ENCODE results near the gene RAB35. TPM values are rescaled to one million over a fixed set of nuclear protein-coding genes. Genes with fewer than 3 reads are reported as not detected.

Gene RAB35
- total RNA-seq, 1 donor from 2014 or later: 42.0 TPM

DNA sequence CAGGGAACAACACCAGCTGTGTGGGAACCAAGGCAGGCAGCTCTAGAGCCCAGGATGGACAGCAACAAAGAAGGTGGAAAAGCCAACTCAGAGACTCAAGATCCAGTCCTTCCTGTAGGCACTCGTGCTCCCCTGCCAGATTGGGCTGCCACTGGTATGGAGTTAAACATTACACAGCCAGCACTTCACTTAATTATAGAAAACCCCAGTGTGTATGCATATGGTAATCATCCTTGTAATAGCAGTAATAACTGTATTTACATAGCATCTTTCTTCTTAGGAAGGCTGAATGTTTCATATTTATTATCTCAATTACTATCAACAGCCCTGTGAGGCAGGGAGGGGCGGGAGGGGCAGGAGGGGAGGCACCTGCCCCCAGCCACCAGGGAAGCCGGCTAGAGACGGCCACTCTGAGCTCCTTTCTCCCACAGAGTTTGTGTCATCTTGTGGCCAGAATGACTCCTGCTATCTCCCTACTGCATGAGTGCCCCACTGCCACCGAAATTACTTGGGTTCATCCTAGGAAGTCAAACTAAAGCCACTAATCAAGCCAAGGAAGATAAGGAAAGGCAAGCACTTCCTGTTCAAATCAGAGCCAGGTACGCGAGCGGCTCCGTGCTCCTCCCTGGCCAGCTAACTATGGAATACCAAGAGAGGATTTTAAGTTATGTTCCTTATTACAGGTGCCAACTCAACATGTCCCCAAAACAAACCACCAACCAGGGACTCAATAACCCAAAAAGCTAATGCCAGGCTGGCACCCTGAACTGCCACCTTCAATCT is 15.7 kb upstream of the RAB35 start:
- DNase-seq: no peak

GRCh38 chr12:120131116-120131515 is 14.6 kb upstream of the RAB35 start:
- no peak for DNase-seq

- DNase-seq: no peak
Measured at GRCh38 chr12:120130011-120130410, 13.5 kb upstream of the RAB35 start.

DNA sequence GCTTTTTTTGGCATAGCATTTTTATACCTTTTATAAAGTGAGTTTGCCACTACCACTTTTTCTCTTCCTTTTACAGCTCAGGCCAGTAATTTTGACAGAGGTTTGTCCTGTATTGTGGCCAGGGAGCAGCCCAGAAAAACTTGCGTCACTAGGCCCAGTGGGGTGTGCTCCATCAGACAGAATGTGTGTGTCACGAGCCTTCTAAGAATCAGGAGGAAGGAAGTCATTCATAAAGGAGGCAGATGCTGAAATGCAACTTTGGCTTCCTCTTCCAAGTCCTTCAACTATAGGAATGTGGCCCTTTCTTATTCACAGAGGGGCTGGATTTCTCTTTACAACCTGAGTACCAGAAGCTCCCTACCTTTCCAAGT is 10.1 kb upstream of the RAB35 start:
- peak; percentile 93 for DNase-seq

DNA sequence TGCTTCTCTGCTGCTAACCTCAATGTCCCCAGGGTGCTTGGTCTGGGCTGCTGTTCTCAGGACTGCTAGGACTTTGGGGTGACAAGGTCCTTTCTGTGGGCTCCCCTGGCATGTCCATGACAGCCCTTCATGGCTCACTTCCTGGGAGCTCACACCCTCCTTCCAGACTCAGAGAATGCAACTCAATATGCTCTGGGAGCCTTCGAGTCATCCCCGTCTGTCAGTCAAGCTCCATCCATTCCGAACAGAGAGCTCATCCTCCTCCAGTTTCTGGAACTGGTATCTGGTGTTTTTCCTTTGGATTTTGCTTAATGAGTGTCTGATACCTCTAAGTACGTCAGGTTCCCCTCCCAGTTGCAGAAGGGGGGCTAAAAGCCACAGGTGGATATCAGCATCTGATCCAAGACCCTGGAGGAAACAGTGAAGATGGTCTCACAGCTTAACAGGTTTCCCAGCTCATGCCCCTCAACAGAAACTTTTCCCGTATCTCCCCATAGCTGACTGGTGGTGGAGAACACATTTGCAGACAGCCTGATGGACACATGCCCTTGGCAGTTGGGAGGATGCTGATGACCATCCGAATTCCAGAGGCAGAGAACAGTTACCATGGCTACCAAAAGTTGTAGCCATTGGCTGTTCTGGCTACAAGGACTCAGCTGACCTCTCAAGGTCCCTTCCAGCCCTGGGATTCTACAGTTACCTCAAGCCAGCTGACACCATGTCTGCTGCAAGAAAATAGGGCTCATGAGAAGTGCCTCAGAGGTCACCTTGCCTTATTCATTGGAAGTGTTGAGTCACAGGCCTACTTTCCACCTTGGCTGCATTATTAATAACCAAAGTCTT is 9.5 kb upstream of the RAB35 start:
- DNase-seq: peak; percentile 77

DNA sequence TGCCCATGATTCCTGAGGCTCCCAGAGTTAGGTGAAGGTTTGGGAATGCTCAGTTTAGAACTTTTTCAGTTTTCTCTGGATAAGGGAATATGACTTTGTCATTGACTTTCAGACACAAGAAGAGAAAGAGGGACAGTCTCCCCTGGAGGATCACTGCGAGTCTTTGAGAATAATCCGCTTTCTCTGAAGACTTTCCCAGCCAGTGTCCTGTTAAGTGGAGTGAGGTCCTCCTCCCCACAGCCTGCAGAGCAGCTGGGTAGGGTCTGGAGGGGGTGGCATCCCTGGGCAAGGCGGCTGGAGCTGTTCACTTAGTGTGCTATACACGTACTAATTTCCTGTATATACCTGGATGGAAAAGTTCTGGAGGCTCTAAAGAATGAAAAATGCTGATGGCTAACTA is 8.5 kb upstream of the RAB35 start:
- DNase-seq: no peak

DNA sequence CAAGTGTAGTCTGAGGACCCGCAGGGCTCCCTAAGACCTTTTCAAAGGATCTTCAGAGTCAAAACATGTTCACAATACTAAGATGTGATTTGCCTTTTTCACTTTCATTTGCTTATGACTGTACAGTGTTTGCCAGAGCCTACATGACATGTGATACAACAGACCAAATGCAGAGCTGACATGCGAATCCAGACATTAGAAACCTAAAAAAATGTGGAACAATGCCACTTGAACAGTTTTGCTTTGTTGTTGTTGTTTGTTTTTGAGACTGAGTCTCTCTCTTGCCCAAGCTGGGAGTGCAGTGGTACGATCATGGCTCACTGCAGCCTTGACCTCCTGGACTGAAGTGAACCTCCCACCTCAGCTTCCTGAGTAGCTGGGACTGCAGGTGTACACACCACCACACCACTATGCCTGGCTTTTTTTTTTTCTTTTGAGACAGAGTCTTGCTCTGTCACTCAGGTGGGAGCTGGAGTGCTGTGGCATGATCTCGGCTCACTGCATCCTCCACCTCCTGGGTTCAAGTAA is 5.3 kb upstream of the RAB35 start:
- DNase-seq: no peak

DNA sequence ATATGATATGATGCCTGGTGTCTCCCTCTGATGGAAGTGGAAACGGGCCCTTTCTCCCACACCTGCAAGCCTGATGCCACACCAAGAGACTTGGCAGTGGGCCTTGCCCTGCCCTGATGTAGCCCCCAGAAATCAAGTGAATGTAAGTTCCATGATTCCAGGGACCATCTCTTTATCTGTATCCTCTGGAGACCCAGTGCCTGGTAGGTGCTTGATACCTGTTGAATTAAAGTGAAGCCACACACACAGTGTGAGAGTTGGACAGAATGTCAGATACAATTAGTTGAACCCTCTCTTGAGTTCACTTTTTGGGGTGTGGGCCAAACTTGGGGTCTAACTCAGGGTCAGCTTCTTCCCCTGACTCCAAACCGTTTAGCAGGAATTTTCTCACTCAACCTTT is 4.8 kb upstream of the RAB35 start:
- DNase-seq: no peak

- no peak for DNase-seq
Measured at GRCh38 chr12:120119271-120119973, 2.9 kb upstream of the RAB35 start.

DNA sequence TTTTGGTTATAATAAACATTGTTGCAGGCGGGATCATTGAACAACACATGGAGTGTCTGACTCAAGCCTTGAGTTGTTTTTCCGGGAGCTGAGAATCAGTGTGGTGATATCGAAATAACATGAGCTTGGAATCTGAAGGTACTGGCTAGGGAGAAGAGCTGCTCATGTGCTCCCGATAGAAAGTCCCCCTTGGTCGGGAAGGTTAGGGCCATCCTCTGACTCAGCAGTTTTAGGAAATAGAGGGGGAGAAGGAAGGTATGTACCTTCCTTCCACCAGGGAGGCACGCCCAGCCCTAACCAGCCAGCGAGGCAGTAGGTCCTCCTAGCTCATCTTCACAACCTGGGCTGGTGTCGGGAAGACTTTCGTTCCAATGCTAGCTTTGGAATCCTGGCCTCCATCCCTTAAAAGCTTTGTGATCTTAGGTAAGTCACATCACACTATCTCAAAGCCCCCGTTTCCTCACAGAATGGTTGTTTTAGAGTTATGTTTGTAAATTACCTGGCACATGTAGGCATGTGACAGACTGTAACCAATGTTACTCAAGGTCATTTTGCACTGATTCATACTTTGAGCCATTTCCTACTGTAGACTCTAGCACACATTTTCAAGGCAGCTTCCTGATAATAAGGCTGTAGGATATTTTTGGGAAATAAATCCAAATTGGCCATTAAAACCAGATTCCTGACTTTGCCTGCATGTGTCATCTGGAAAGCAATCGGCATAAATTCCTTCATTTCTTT is 1.9 kb upstream of the RAB35 start:
- peak; percentile 77 for DNase-seq

GRCh38 chr12:120117961-120118320 is 1.4 kb upstream of the RAB35 start:
- no peak for DNase-seq

- peak; percentile 96 for DNase-seq
Measured at GRCh38 chr12:120116792-120117651, 469 bp upstream of the RAB35 start.

GRCh38 chr12:120115692-120116440 is 687 bp downstream of the RAB35 start:
- peak; percentile 67 for DNase-seq

- no peak for DNase-seq
Measured at GRCh38 chr12:120115066-120115465, 1.5 kb downstream of the RAB35 start.

GRCh38 chr12:120110550-120111501 is 5.7 kb downstream of the RAB35 start:
- peak; percentile 43 for DNase-seq

DNA sequence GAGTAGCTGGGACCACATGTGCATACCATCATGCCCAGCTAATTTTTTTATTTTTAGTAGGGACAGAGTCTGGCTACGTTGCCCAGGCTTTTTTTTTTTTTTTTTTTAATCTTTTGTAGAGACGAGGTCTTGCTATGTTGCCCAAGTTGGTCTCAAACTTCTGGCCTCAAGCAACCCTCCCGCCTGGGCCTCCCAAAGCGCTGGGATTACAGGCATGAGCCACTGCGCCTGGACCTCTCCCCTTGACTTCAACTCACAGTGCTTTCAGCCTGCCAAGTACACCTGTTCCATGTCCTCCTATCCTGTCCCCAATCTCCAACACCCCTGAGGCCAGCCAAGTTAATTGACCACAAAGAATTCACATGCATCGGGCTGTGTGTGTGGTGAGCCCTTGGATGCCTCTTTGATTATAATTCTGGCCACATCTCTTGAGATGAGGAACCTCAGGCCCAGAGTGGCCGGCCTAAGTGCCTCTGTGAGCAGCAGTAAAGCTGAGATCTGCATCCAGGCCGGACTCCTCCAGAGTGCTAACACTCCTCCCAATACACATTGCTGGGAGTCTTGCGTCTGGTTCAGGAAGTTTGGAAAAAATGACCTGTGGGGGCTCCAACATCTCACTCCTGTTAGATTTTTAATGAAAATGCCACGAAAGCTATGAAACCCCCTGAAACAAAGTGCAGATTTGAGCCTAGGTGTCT is 6.8 kb downstream of the RAB35 start:
- DNase-seq: no peak

GRCh38 chr12:120106151-120106550 is 10.4 kb downstream of the RAB35 start:
- no peak for DNase-seq

GRCh38 chr12:120103371-120103770 is 13.2 kb downstream of the RAB35 start:
- no peak for DNase-seq

GRCh38 chr12:120103044-120103338 is 13.6 kb downstream of the RAB35 start:
- DNase-seq: no peak

All from dermis blood vessel endothelial cell (primary cell).